H1 (cell line): ENCODE data around the gene ACTN4. TPM values are rescaled to one million over a fixed set of nuclear protein-coding genes. Genes with fewer than 3 reads are reported as not detected.

ENCODE experiments used
- CTCF ChIA-PET: fragments of 300-600 bp; sonication (Branson Sonifier 250); formaldehyde crosslinking; loops from one replicate; lab custom pipeline; 2021; ENCODE audit not compliant: partially characterized antibody; lab: Charles Lee
- POLR2A ChIA-PET: fragments of 300-600 bp; sonication (Branson Sonifier 250); formaldehyde crosslinking; loops from one replicate; lab custom pipeline; 2021; ENCODE audit warnings: inconsistent platforms; ENCODE audit not compliant: partially characterized antibody; lab: Charles Lee
- DNase-seq, 2 experiments: peaks; one replicate each; pipeline versions ENCODE4 v3.0.0 to v3.0.0-alpha.2; 2010 to 2022; ENCODE audit warnings: low spot score in 2 of 2, low read depth in 1 of 2, mixed read lengths in 1 of 2
- FAIRE-seq: peaks from 2 replicates; lab custom pipeline; 2011; peaks lifted over from hg19 to GRCh38; lab: Jason Lieb, UNC
- H2AFZ ChIP-seq: 2 replicates; pipeline ENCODE4 v1.8.1; 2012; ENCODE audit warnings: low read length, inconsistent platforms
- H2AK5ac ChIP-seq: 2 replicates; pipeline ENCODE4 v1.6.1; 2013; ENCODE audit warnings: low read depth, low read length
- H2BK120ac ChIP-seq: replicated peaks from 2 replicates; pipeline ENCODE3; 2013; ENCODE audit warnings: low read depth, low read length, inconsistent platforms
- H2BK12ac ChIP-seq: 2 replicates; pipeline ENCODE4 v1.6.1; 2013; ENCODE audit warnings: low read depth, low read length
- H2BK15ac ChIP-seq: 2 replicates; pipeline ENCODE4 v1.6.1; 2013; ENCODE audit warnings: low read length
- H2BK20ac ChIP-seq: 2 replicates; pipeline ENCODE4 v1.6.1; 2013; ENCODE audit warnings: low read length
- H2BK5ac ChIP-seq: 2 replicates; pipeline ENCODE4 v1.6.1; 2013; ENCODE audit warnings: low read depth, low read length
- H3K14ac ChIP-seq: 2 replicates; pipeline ENCODE4 v1.6.1; 2013; ENCODE audit warnings: inconsistent platforms; ENCODE audit not compliant: insufficient read length
- H3K18ac ChIP-seq: 2 replicates; pipeline ENCODE4 v1.6.1; 2013; ENCODE audit warnings: low read length; ENCODE audit errors: extremely low read depth
- H3K23ac ChIP-seq: 2 replicates; pipeline ENCODE4 v1.6.1; 2013; ENCODE audit warnings: inconsistent platforms; ENCODE audit not compliant: insufficient read length
- H3K23me2 ChIP-seq: 2 replicates; pipeline ENCODE4 v1.6.1; 2013; ENCODE audit warnings: low read depth, low read length
- H3K27ac ChIP-seq: 2 replicates; pipeline ENCODE4 v1.6.1; 2011; ENCODE audit warnings: low read depth, low read length, inconsistent platforms
- H3K27me3 ChIP-seq, 4 experiments: replicated peaks in 1 of 4; 1 replicate in 1 of 4; 2 replicates in 3 of 4; pipeline versions ENCODE4 v1.6.1 to v1.8.1; 2011 to 2013; ENCODE audit warnings: low read length in 3 of 4, mild to moderate bottlenecking in 3 of 4, inconsistent platforms in 2 of 4, mixed read lengths in 2 of 4, moderate library complexity in 1 of 4; ENCODE audit not compliant: control insufficient read depth in 3 of 4, insufficient read depth in 3 of 4; ENCODE audit errors: extremely low read depth in 1 of 4
- H3K36me3 ChIP-seq, 4 experiments: 2 replicates each; pipeline versions ENCODE4 v1.6.1 to v1.8.1; 2011 to 2013; ENCODE audit warnings: mild to moderate bottlenecking in 4 of 4, low read length in 3 of 4, moderate library complexity in 2 of 4, control low read depth in 1 of 4, inconsistent platforms in 1 of 4; ENCODE audit not compliant: insufficient read depth in 4 of 4, control insufficient read depth in 2 of 4
- H3K4ac ChIP-seq: replicated peaks from 2 replicates; pipeline ENCODE3; 2013; ENCODE audit warnings: low read length, low read depth, mixed read lengths, inconsistent platforms; ENCODE audit not compliant: insufficient read length
- H3K4me1 ChIP-seq, 4 experiments: replicated peaks in 1 of 4; 1 replicate in 1 of 4; 2 replicates in 3 of 4; pipeline versions ENCODE4 v1.6.1 to v1.8.1; 2011 to 2013; ENCODE audit warnings: low read length in 3 of 4, inconsistent platforms in 2 of 4, mixed read lengths in 1 of 4; ENCODE audit not compliant: insufficient read depth in 4 of 4, control insufficient read depth in 3 of 4
- H3K4me2 ChIP-seq, 2 experiments: 2 replicates each; pipeline versions ENCODE4 v1.6.1 to v1.8.1; 2011 to 2013; ENCODE audit warnings: low read depth in 2 of 2, low read length in 2 of 2, control low read depth in 1 of 2, inconsistent platforms in 1 of 2, mild to moderate bottlenecking in 1 of 2; ENCODE audit not compliant: insufficient read depth in 1 of 2
- H3K4me3 ChIP-seq, 4 experiments: fragments of 200-600, 300-600 bp in 1 of 4; sonication (generic), shearing (Covaris generic), sonication (Bioruptor Twin) in 1 of 4; 2 replicates each; pipeline versions ENCODE4 v1.5.1 to v1.8.1; 2011 to 2016; ENCODE audit warnings: low read length in 4 of 4, low read depth in 3 of 4, control low read depth in 2 of 4, inconsistent platforms in 2 of 4, mild to moderate bottlenecking in 2 of 4, mixed read lengths in 1 of 4, moderate library complexity in 1 of 4; ENCODE audit not compliant: insufficient read depth in 2 of 4; ENCODE audit errors: extremely low read depth in 1 of 4
- H3K56ac ChIP-seq: replicated peaks from 2 replicates; pipeline ENCODE3; 2013; ENCODE audit warnings: low read depth, mild to moderate bottlenecking, mixed read lengths, low read length, inconsistent platforms; ENCODE audit not compliant: insufficient read length
- H3K79me1 ChIP-seq: 2 replicates; pipeline ENCODE4 v1.6.1; 2013; ENCODE audit warnings: low read depth, low read length, control low read depth
- H3K79me2 ChIP-seq, 2 experiments: 2 replicates each; pipeline versions ENCODE4 v1.6.1 to v1.8.1; 2012 to 2013; ENCODE audit warnings: low read length in 2 of 2, mild to moderate bottlenecking in 2 of 2, inconsistent platforms in 1 of 2; ENCODE audit not compliant: insufficient read depth in 2 of 2, control insufficient read depth in 1 of 2
- H3K9ac ChIP-seq, 4 experiments: replicated peaks in 1 of 4; 1 replicate in 1 of 4; 2 replicates in 3 of 4; pipeline versions ENCODE4 v1.6.1 to v1.8.1; 2011 to 2013; ENCODE audit warnings: low read depth in 3 of 4, low read length in 3 of 4, control low read depth in 2 of 4, mild to moderate bottlenecking in 2 of 4, moderate library complexity in 2 of 4, inconsistent platforms in 1 of 4; ENCODE audit errors: extremely low read depth in 1 of 4
- H3K9me3 ChIP-seq, 2 experiments: 2 replicates each; pipeline versions ENCODE4 v1.6.1 to v1.8.1; 2012 to 2013; ENCODE audit warnings: mild to moderate bottlenecking in 2 of 2, moderate library complexity in 2 of 2, control low read depth in 1 of 2, inconsistent platforms in 1 of 2, low read depth in 1 of 2, low read length in 1 of 2, mixed read lengths in 1 of 2; ENCODE audit not compliant: insufficient read depth in 2 of 2
- H4K20me1 ChIP-seq, 2 experiments: replicated peaks in 1 of 2; 2 replicates each; pipeline versions ENCODE3 to v1.8.1; 2011 to 2013; ENCODE audit warnings: inconsistent platforms in 2 of 2, low read length in 2 of 2, mild to moderate bottlenecking in 1 of 2; ENCODE audit not compliant: insufficient read depth in 2 of 2, control insufficient read depth in 1 of 2
- H4K5ac ChIP-seq: 2 replicates; pipeline ENCODE4 v1.6.1; 2013; ENCODE audit warnings: low read length, low read depth, mixed read lengths, inconsistent platforms; ENCODE audit not compliant: insufficient read length
- H4K8ac ChIP-seq: 2 replicates; pipeline ENCODE4 v1.8.0; 2013; ENCODE audit warnings: mild to moderate bottlenecking, moderate library complexity, low read length, inconsistent platforms; ENCODE audit not compliant: insufficient read depth; ENCODE audit errors: extremely low read depth
- H4K91ac ChIP-seq: replicated peaks from 2 replicates; pipeline ENCODE3; 2013; ENCODE audit warnings: low read length, mixed read lengths, inconsistent platforms; ENCODE audit not compliant: insufficient read length
- BACH1 ChIP-seq: IDR thresholded peaks from 2 replicates; pipeline ENCODE4 v1.6.1; 2012; ENCODE audit warnings: low read length, improper control_type of control experiment
- POLR2AphosphoS5 ChIP-seq: IDR thresholded peaks from 2 replicates; pipeline ENCODE4 v1.6.1; 2011; ENCODE audit warnings: low read depth, low read length
- RAD21 ChIP-seq, 2 experiments: IDR thresholded peaks in 1 of 2; conservative IDR thresholded peaks in 1 of 2; 2 replicates each; pipeline ENCODE4 v1.6.1; 2011; ENCODE audit warnings: low read depth in 2 of 2, low read length in 2 of 2, improper control_type of control experiment in 1 of 2, inconsistent platforms in 1 of 2, mild to moderate bottlenecking in 1 of 2, moderate library complexity in 1 of 2
- RNF2 ChIP-seq: fragments of 200-900, 300-1000 bp; sonication (generic); IDR thresholded peaks from 2 replicates; pipeline ENCODE4 v1.7.1; 2016; ENCODE audit warnings: borderline replicate concordance, low read depth, mild to moderate bottlenecking, antibody characterized with exemption, low read length; ENCODE audit not compliant: poor library complexity, severe bottlenecking; ENCODE audit errors: missing control alignments
- SP1 ChIP-seq: IDR thresholded peaks from 2 replicates; pipeline ENCODE4 v1.6.1; 2011; ENCODE audit warnings: low read depth, low read length
- SP4 ChIP-seq: IDR thresholded peaks from 2 replicates; pipeline ENCODE4 v1.6.1; 2012; ENCODE audit warnings: low read length, inconsistent platforms
- SUZ12 ChIP-seq: fragments of 200-600 bp; sonication (generic); IDR thresholded peaks from 2 replicates; pipeline ENCODE4 v1.6.1; 2012; ENCODE audit warnings: mild to moderate bottlenecking, inconsistent platforms, low read length, moderate library complexity, mixed read lengths
- WGBS, 2 experiments: shearing (Covaris generic) in 1 of 2; methylation state at CpG; one replicate each; pipeline versions ENCODE4 v1.1.6 to v1.1.7; 2013 to 2015; ENCODE audit warnings: low lambda C conversion rate in 2 of 2, mixed read lengths in 2 of 2, inconsistent platforms in 1 of 2, low coverage in 1 of 2, missing lambda C conversion rate in 1 of 2; ENCODE audit not compliant: insufficient replicate concordance in 2 of 2, insufficient coverage in 1 of 2, insufficient read length in 1 of 2; ENCODE audit errors: extremely low coverage in 1 of 2, missing lambda C conversion rate in 1 of 2; 5-methylcytosine and 5-hydroxymethylcytosine counted together
- polyA plus RNA-seq, 7 experiments: library from polyadenylated mRNA; depleted of rRNA in 3 of 7; stranded (reverse) in 5 of 7; unstranded in 2 of 7; fragments of >200 nt in 5 of 7; fragments of 200-250 nt in 2 of 7; gene quantifications; 1 replicate in 5 of 7; 2 replicates in 1 of 7; 4 replicates in 1 of 7; pipeline versions ENCODE4 v1.2.1 to v1.2.3, GENCODE V29; 2011 to 2013; ENCODE audit warnings: missing spikeins in 2 of 7, mixed read lengths in 2 of 7
- total RNA-seq: library from RNA; stranded (reverse); fragmentation: NEBNext Ultra II Directional; extraction: Animal tissue kit (Norgen Biotek cat#: 25700); gene quantifications from 2 replicates; pipeline ENCODE4 v1.2.1, GENCODE V29; 2021
- TF ChIP-seq, protein P1 (sequence below): IDR thresholded peaks from 2 replicates; pipeline ENCODE4 v1.6.1; 2012; ENCODE audit warnings: low read length, inconsistent platforms
- TF ChIP-seq, protein P2 (sequence below): IDR thresholded peaks from 2 replicates; pipeline ENCODE4 v1.6.1; 2011; ENCODE audit warnings: low read depth, mild to moderate bottlenecking, low read length; ENCODE audit not compliant: insufficient read depth

Gene ACTN4
- total and polyA plus RNA-seq, 2 of the 8 experiments (the other 6 are each of a cell fraction or from before 2014, with no cell fraction given): 211 to 520 TPM

DNA sequence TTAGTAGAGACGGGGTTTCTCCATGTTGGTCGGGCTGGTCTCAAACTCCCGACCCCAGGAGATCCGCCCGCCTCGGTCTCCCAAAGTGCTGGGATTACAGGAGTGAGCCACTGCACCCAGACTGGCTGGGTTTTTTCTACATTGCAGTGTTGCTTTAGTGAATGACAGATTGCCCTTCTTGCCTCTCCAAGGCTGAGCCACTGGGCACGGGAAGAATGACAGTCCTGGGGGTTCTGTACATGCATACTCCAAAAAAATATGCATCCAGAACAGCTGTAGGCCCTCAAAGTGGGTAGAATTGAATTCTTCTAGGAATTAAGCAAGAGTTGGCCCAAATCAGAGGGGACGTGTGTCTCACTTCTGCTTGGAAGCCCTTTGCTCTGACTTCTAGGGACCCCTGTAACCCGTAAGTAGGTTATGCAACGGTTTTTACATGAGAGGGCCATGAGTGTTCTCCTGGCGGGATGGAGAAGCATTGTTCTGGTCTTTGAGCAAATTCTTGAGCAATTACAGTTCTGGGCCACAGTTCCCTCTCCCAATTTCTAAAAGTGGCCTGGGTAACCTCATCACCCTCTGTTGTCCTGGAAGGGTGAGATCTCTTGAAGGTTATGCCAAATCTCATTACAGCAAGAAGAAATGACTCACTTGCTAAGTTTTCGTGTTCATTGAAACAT, 3.6 kb downstream of the ACTN4 start:
- DNase-seq (no peak), FAIRE-seq (no peak)
- Histone ChIP-seq H3K9me3 (no peaks in the 10 kb centered on the region), H3K79me2 (peaks cover 54 to 85% of the 10 kb centered on the region in 2 experiments), H3K9ac (no peak overlapping the region), H2BK5ac (no peak overlapping the region), H3K14ac (no peak overlapping the region), H3K4ac (no peak overlapping the region), H2BK20ac (no peak overlapping the region), H4K8ac (no peak overlapping the region), H3K4me3 (peak overlapping the region in 1 of 4 experiments; percentile 7; a peak in 1 of 8 replicates), H3K4me1 (peaks cover 7 to 26% (median 19%) of the 10 kb centered on the region in 4 experiments), H3K36me3 (peaks cover 0 to 4% (median 0%) of the 10 kb centered on the region in 4 experiments; a peak in 1 of 8 replicates), H3K27me3 (no peaks in the 10 kb centered on the region), H2AK5ac (no peak overlapping the region), H4K20me1 (peaks cover 25 to 35% of the 10 kb centered on the region in 2 experiments), H3K27ac (no peak overlapping the region), H3K4me2 (peak overlapping the region; percentile 26 to 95; a peak in 2 of 4 replicates), H3K79me1 (peaks cover 15% of the 10 kb centered on the region), H3K23me2 (peaks cover 16% of the 10 kb centered on the region; the same call in 1 of the 2 replicates), H4K5ac (no peak overlapping the region), H2BK12ac (no peak overlapping the region), H3K23ac (no peak overlapping the region), H3K18ac (no peak overlapping the region), H2BK120ac (no peak overlapping the region), H2AFZ (no peak overlapping the region), H3K56ac (no peak overlapping the region), H2BK15ac (0 out of 2 replicates have a peak overlapping the region, but pooled peaks have one; percentile 46), H4K91ac (no peak overlapping the region)
- CTCF ChIA-PET: interaction anchor here (0.9 to 7.7 kb wide), 2 partner anchors 15 to 48 kb away, joined by 5 to 62 read pairs; no protein-coding TSS in a partner anchor
- POLR2A ChIA-PET: interaction anchor here (0.6 to 17.9 kb wide), 8 partner anchors 12 to 84 kb away, joined by 3 to 374 read pairs (median 22); no protein-coding TSS in a partner anchor
- WGBS, 2 experiments: 85% methylated on average over 12 of the region's 12 CpGs; no CpG with 5 or more reads in 1 of the 2 experiments
- no peak for TF ChIP-seq SP1
- TF ChIP-seq, protein P1, sequence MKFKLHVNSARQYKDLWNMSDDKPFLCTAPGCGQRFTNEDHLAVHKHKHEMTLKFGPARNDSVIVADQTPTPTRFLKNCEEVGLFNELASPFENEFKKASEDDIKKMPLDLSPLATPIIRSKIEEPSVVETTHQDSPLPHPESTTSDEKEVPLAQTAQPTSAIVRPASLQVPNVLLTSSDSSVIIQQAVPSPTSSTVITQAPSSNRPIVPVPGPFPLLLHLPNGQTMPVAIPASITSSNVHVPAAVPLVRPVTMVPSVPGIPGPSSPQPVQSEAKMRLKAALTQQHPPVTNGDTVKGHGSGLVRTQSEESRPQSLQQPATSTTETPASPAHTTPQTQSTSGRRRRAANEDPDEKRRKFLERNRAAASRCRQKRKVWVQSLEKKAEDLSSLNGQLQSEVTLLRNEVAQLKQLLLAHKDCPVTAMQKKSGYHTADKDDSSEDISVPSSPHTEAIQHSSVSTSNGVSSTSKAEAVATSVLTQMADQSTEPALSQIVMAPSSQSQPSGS: no peak
- TF ChIP-seq, protein P2, sequence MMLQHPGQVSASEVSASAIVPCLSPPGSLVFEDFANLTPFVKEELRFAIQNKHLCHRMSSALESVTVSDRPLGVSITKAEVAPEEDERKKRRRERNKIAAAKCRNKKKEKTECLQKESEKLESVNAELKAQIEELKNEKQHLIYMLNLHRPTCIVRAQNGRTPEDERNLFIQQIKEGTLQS: no peak
- TF ChIP-seq POLR2AphosphoS5: no peak
- no peak for TF ChIP-seq SUZ12
- TF ChIP-seq RAD21 (IDR thresholded peaks at IDR 0.05 in 1 of 2, conservative IDR thresholded peaks at IDR 0.05 in 1 of 2; ENCODE audit: low read depth in 2 of 2, low read length in 2 of 2): no peak
- TF ChIP-seq SP4: no peak
- no peak for TF ChIP-seq BACH1
- no peak for TF ChIP-seq RNF2
